GM18873 (cell line): ENCODE results near the gene TBC1D9.
A peak's percentile ranks its signal among the peaks of the same experiment; 100 is the strongest.
"Not testable (repeated sequence)": the region's sequence is repeated elsewhere in the genome, so short reads cannot be mapped to it uniquely, and the experiment has no call there.

Experiments used
- ATAC-seq: cut with Tn5 transposase; IDR thresholded peaks from one replicate; pipeline ENCODE4 v1.9.1; 2021; ENCODE audit warnings: mild to moderate bottlenecking, moderate library complexity, moderate number of reproducible peaks; ENCODE audit not compliant: unreplicated experiment, low FRiP score

The TBC1D9 gene

DNA sequence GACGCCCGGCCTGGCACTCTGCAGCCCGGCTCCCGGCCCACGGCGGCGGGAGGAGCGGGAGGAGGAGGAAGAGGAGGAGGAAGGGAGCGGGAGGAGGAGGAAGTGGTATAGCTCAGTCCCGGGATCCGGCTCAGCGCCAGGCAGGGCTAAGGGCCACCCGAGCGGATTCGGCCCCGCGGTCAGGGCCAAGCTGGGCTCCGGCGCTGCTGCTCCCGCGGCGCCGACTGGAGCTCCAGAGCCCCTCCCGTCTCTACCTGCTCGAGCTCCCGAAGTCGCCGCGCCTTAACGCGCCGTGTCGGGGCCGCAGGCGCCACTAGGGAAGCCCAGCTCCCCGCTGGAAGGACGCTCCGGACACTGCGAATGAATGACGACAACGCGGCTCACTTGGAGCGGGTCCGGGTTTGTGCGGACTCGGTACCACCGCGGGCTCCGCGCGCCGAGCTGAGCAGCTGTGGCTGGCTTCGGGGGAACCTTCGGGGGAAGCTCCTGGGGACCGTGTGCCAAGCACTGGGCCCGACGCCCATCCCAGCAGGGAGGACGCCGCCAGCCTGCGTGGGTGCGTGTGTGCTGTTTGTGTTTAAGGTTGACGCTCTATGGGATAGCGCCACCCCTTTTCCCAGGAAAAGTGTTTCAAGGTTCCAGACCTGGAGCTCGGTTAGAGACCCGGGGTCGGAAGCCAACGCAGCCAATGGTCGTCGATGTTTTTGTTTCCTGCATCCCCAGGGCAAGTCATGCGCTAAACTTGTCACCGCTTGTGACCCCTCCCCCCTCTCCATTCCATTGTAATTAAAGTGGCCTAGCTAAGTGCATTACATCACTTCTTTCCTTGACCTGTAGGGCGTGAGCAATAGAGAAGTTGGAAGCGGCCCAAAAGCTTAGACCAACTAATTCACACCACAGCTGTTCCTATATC, at the start of gene TBC1D9:
Gene TBC1D9, minus strand, starts transcription at position 67 of the 913 bp plus-strand sequence. CDS start 340 bp downstream, outside the sequence.
- no peak for ATAC-seq

- no peak for ATAC-seq
These were observed 49.1 kb upstream of the TBC1D9 start for GRCh38 chr4:140805293-140805692.

- ATAC-seq, result no peak
These were observed 46.4 kb upstream of the TBC1D9 start for GRCh38 chr4:140802591-140802990.

- no peak for ATAC-seq
These were observed 44.5 kb upstream of the TBC1D9 start for GRCh38 chr4:140800666-140801065.

DNA sequence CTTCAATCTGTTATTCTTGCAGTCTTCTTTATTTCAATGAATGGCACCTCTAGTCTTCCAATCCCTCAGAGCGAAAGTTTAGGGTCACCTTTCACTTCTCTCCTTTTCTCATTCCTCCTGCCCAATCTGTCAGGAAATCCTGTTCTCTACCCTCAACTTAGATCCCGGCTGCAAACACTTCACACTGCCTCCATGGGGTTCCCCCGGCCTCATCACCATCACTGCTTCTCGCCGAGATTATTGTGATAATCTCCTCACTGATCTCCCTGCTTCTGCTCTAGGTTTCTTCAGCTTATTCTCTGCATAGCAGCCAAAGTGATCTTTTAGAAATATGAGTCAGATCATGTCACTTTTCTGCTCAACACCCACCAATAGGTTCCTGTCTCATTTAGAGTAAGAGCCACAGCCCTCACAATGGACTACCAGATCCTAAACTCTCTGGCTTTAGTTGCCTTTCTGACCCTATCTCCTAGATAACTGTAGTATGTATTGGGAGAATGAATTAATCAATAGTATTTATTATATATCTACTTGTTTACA, 43.6 kb upstream of the TBC1D9 start:
- no peak for ATAC-seq

DNA sequence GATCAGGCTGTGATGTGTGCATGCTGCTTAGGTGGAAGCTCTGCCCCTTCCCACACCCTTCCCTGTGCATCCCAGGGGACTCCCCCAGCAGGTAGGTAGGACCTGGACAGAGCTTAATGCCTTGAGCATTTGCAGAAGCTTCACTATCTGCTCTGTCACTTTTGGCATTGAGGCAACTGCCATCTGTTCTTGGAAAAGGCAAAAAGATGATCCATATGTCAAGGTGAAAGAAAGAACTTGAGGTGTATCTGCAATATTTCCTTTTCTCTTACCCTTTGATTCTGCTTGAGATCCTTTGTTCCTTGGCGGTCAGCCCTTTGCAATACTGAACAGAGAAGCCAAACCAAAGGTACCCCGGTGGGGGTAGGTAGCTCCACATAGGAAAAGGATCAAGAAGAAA, 37.1 kb upstream of the TBC1D9 start:
- no peak for ATAC-seq

- peak; percentile 88 for ATAC-seq
These were observed 34.6 kb upstream of the TBC1D9 start for GRCh38 chr4:140790765-140791164.

DNA sequence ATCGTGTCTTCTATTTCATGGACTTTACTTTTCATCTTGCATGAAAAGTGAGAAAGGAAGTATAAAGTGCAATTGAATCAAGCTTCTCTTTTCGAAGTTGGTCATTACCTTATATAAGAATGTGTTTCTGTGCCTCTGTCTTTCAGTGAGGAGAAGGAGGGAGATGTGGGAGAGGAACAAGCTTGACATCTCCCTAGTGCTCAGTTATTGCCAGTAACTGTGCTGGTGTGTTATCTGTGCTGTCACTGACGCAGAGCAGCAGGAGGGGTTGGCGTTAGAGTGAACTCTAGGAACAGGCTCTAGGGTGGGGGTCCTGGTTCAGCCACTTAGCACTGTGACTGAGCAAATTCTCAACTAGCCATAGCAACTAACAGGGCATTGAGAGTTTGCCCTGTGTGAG, 34.0 kb upstream of the TBC1D9 start:
- ATAC-seq, result no peak

DNA sequence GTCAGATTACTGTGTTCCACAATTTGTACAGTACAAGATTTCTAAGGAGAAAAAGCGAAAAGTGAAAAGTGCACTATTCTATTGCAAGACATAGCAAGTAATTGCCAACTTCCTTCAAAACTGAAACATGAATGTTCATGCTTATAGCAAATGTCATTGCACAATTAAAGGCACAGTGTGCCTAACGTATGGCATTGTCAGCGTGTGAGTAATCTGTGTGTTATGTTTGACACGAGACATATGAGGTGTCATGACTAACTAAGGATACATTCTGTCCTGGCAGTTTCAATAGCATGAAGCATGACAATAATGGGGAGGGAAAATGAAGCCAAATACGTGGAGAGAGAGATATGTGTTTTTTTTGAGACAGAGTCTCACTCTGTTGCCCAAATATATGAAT, 33.6 kb upstream of the TBC1D9 start:
- no peak for ATAC-seq

- not testable (repeated sequence) for ATAC-seq
These were observed 26.6 kb upstream of the TBC1D9 start for GRCh38 chr4:140782787-140783186.

DNA sequence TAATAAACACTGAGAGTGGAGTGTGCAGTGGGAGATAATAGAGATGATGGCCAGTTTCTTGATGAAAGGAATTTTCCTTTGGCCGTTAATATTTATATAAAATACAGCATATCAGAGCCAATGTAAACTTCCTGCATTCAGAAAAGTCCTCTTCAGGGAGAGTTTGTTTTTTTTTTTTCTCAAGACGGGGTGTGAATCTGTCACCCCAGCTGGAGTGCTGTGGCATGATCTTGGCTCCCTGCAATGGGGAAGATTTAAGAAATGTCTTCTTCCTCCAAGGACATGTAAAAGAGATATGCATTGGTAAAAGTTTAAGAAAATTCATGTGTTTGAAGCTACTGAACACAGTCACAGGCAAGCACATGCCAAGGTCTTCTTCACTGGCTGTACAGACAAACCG, 25.4 kb upstream of the TBC1D9 start:
- ATAC-seq, result no peak

- ATAC-seq, result no peak
These were observed 21.7 kb upstream of the TBC1D9 start for GRCh38 chr4:140777894-140778293.

DNA sequence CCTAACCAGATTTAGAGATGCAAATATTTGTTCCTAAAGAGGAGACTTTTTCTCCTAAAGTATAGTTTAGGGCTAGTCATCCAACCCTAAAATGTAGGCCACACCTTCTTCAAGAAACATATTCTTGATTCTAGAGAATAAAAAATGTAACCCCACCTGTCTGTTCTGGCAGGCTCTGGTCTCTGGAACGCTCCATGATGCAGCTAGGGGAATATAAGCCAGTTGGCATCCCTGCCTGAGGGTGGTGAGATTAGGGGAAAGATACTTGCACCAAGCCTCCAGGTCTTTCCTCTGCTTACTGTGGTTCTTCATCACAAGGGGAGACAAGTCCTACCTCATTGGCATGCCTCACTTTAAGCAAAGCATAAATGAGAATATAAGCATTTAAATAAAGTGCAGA, 21.2 kb upstream of the TBC1D9 start:
- no peak for ATAC-seq

- no peak for ATAC-seq
These were observed 20.4 kb upstream of the TBC1D9 start for GRCh38 chr4:140776556-140776955.

- no peak for ATAC-seq
These were observed 18.8 kb upstream of the TBC1D9 start for GRCh38 chr4:140774956-140775355.

GRCh38 chr4:140774510-140774909, 18.3 kb upstream of the TBC1D9 start:
- no peak for ATAC-seq

DNA sequence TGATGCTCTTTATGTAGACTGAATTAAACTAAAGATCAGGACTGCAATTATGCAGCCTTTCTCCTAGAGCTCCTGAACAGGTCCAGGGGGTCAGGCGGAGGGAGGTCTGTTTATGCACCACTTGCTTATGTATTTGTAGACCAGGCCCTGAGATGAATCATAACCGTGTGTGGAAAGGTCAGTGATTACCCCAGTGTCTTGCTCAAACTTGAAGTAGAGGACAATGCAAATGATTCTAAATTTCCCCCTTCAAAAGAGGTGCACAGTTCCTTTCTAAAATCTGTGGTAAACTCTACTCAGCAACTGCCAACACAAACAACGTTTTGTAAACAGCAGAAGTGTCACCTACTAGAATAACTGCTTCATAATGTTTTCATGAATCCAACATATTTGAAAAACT, 13.0 kb upstream of the TBC1D9 start:
- ATAC-seq, result no peak

DNA sequence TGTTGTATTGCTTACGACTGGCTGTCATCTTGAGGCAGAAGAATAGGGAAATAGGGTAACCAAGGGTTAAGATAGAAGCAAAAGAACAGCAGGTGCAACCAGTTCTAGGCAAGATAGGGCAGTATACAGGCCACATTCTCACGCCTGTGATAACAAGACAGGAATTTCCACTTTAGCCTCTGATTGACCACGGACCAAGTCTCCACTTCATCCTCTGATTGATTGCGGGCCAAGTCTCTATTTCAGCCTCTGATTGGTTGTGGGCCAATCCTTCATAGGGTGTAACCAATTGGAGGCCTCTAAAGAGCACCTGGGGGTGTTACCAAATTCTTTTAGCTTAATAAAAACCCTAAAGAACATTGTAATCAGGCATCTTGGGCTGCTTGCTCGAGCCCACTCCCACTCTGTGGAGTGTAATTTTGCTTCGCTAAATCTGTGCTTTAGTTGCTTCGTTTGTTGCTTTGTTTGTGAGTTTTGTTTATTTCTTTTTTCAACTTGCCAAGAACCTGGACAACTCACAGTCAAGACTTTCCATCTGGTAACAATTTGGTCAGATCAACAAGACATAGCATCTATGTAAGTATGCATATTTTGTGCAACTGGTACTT, 8.7 kb upstream of the TBC1D9 start:
- no peak for ATAC-seq

- no peak for ATAC-seq
These were observed 6.0 kb upstream of the TBC1D9 start for GRCh38 chr4:140762202-140762601.

DNA sequence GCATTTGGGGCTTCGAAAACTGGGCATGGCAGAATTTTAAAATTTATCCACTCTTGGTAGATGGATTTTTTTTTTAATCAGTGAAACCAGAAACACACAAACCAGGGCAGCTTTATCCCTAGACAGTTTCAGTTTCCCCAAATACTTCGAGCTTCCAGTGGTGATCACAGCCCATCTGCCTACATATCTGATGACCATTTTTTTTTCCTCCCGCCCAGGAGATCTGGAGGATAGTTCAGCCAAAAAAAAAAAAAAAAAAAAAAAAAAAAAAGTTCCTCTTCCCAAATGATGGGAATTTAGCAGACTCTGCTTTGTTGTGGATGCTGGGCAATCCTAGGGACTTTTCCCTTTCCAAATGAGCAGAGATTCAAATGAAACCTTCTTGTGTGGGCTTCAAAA, 1.0 kb upstream of the TBC1D9 start:
- no peak for ATAC-seq

GRCh38 chr4:140755774-140756318, 339 bp downstream of the TBC1D9 start:
- ATAC-seq, result no peak
